SW 1271 (cell line): ENCODE measurements around the gene TASL.
"Not testable (repeated sequence)": the region's sequence is repeated elsewhere in the genome, so short reads cannot be mapped to it uniquely, and the experiment has no call there.

Source experiments
- DNase-seq, 2 experiments: peaks; one replicate each; lab custom pipeline; 2025; lab: John Stamatoyannopoulos, UW

The TASL gene, protein sequence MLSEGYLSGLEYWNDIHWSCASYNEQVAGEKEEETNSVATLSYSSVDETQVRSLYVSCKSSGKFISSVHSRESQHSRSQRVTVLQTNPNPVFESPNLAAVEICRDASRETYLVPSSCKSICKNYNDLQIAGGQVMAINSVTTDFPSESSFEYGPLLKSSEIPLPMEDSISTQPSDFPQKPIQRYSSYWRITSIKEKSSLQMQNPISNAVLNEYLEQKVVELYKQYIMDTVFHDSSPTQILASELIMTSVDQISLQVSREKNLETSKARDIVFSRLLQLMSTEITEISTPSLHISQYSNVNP

DNA sequence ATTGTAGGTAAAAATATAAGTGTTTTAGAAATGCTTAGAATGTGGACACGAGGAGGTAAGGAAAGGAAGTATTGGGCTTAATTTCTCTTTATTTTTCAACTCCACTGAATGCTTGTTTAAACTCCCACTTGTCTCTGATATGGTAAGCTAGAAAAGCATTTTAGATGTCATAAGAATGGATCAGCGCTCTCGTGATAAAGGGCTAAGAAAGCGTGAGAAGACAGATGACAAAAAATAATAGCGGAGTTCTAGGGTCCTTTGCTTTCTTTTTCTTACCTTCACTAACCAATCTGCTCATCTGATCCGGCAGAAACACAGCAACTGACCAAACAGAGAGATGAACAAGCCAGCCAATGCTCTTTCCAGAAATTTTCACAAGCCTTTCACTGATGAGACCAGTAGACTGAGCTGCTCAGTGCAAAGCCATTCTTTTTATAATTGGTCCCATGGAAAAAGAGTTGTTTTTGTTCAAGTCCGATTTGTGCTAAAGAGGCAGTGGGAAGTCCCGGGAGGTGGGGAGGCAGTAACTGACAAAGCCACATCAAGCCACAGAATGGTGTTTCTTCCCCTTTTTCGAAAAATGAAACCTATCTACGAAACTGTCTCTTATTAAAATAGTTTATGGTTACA, at the start of gene TASL:
TSS of gene TASL (minus strand) at position 405 of the 630 bp plus-strand sequence. CDS start 17,411 bp downstream, outside the sequence.
- no peak for DNase-seq

DNA sequence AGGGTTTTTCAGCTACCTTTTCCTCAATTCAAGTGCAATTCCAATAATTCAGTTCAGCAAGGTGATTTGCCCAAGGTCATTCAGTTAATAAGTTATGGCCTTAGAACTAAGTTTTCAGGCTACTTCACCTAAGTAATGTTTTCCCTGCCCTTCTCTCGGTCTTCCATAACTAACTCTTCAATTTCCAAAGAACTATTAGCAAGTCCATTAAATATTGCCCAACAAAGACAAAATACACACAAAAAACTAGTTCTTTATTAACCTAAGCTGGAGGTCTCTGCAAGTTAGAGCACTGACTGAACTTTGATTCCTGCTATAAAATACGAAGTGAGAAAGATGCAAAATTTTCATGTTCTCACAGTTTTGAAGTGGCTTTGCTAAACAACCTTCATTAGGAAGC, 48.8 kb upstream of the TASL start:
- DNase-seq, result no peak

DNA sequence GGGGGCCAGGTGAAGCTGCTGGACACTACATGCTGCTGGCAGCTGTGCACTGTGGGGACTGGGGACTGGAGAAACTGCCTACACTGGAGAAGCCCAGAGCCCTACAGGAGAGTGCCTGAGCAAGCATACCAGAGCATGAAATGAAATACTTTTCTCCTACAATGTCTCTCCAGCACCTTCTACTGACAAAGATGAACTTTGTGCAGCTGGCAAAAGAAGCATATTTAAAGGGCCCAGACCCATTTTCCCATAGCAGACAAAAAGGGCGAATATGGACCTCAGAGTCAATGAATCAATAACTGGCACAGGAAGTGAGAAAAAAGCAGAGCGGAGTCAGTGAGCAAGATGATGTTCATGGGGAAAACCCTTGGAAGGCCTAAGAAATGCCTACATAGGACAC, 44.8 kb upstream of the TASL start:
- DNase-seq, result no peak

DNA sequence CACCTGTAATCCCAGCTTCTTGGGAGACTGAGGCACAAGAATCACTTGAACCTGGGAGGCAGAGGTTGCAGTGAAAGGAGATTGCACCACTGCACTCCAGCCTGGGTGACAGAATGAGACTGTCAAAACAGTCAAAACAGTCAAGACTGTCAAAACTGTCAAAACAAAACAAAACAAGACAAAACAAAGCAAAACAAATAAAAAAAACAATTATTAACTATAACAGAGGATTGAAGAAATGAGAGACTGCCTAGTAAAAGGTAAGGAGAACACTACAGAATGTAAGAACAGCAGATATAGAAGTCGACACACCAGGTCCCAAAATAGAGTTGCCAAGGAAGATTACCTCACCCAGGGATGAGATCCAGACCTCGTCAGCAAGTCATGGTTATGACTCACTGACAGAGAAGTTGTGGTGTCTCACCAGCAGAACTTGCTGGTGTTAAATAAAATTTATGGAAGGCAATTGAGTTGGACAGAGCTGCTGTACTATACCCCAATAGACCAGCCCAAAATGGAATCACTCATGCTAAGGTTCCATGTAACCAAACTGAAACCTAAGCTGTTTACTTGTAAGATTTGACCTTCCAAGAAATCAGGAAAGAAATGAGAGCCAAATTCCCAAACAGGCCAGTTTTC, 43.5 kb upstream of the TASL start:
- no peak for DNase-seq

DNA sequence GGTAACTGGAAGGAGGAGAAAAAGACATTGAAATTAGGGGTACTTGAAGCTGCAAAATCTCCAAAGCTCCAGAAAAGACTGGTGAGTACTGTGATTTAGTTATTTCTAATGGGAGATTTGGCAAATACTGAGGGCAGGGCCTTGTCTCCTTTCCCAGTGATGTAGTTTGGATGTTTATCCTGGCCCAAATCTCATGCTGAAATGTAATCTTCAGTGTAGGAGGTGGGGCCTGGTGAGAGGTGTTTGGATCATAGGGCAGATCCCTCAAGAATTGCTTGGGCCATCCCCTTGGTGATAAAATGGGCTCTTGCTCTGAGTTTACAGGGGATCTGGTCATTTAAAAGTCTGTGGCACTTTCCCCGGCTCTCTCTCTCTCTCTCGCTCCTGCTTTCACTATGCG, 42.6 kb upstream of the TASL start:
- no peak for DNase-seq

DNA sequence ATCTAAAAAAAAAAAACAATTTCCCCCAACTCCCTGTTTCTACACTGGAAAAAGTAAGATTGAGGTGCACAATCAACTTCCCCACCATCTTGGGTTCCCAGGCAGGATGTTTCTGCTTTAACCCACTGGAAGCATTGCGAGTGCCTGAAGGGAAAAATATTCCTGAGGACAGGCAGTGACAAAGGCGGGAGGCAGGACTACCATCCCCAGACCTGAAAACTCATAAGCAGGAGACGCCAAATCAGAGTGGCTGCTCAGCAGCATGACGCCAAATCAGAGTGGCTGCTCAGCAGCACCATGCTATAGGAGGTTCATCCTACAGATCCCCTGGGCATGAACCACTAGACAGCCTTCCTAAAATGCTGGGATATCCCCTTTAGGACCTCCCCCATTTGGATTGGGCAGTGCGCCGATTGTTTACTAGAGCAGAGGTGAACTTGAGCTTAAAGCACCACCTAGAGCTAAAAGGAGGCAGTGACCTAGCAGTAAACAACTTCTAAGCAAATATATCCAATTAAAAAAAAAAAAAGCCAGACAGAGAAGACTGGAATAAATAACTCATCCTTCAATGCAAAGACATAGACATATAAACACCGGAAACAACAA, 40.7 kb upstream of the TASL start:
- DNase-seq, result no peak

DNA sequence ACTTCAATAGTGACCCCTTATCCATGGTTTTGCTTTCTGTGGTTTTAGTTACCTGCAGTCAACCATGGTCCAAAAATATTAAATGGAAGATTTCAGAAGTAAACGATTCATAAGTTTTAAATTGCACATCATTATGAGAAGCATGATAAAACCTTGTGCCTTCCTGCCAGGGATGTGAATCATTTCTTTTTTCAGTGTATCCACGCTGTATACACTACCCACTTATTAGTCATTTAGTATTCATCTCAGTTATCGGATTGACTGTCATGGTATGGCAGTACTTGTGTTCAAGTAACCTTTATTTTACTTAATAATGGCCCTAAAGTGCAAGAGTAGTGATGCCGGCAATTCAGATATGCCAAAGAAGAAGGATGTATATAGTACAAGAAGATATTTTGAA, 37.7 kb upstream of the TASL start:
- DNase-seq, result no peak

DNA sequence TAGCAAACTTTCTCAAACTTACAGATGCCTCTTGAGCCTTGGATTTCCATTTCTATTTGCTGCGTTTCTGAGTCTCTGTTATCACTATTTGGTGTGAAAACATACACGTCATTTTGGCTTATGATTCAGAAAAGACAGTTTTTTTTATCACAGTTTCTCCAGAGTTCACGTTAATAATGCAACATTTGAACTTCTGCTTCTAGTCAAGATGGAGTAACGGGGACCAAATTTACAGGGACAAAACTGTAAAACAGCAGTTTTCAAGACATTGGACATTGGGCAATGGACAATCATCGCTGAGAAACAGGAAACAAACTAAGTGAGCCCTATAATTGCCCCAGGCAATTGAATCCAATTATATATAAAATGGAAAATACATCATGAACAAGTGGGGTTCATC, 36.2 kb upstream of the TASL start:
- no peak for DNase-seq

DNA sequence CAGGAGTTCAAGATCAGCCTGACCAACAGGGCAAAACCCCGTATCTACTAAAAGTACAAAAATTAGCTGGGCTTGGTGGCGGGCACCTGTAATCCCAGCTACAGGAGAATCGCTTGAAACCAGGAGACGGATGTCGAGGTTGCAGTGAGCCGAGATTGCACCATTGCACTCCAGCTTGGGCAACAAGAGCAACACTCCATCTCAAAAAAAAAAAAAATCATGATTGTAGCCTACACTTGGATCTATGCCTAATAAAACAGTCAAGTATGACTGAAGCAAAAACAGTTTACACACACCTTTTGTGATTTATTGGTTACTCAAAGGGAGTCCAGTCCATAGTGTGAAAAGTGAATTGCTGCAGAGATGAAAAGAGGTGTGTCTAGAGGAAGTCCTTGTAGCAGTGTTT, 34.7 kb upstream of the TASL start:
- no peak for DNase-seq

DNA sequence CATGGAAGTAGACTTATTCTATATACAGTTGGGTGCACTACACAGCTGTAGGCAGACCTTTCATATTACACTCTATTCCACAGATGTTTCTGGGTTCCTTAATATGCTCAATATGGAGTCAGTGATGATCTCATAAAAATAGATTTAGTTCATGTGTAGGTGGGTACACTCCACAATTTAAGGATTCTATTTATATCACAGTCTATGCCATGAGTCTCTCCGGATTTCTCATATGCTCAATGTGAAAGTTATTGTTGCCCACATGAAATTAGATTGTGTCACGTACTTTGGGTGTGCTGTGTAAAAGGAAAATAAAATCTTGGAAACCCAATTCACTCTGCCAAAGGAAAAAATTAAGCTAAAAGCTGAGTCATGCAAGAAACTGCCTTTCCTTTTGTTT, 32.5 kb upstream of the TASL start:
- DNase-seq, result no peak

DNA sequence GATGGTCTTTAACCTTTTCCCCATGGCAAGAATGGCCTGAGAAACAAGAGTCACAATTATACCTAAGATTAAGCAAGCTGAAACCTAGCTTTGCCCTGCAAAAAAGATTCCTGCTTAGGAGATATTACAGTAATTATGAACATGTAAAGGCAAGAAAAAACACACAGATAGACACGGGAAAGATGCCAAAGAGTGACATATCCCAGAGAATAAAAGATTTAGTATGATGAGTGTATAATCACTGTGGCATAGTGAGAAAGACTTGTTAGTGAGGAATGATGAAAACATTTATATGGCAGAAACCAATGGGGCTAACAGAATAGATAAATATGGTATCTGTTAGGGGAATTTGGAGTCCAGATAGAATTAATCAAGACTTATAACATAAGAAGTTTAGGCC, 29.6 kb upstream of the TASL start:
- DNase-seq, result no peak

DNA sequence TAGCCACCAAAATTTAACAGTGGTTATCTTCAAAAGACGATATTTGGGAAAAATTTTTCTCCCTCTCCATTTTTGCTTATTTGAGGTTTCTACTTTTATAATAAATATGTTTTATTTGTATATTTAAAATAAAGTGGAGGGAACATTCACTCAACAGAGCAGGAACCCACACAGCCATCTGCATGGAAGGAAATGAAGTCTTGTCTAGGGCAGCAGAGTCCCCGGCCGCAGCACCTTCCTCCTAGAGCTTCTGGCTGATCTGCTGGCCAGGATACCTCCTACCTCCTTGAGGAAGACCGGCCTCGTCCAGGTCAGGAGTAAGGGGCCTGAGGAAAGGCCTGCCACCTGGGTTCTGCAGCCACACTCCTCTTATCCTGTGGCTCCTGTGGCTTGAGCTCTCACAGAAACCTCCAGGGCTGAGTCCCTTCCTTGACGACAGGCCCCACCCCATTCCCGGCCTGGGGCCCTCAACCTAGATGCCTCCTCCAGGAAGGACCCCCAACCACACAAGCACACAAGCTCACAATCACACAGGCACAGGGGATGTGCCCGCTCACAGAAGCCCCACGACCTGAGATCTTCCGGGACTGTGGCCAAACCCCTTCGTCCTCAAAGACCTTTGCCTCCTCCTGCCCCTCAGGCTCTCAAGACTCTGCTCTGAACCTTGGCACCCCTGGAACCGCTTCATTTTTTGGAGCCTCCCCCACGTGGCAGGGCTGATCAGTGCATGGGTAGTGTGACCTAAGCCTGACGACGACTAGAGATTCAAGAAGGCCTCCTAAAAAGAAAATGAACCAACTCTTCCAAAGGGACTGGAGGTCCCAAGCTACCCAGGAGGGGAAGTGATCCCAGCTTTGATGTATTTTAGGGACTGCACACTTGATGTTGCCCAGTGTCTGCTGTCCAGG, 23.0 kb upstream of the TASL start:
- DNase-seq, result not testable (repeated sequence)

DNA sequence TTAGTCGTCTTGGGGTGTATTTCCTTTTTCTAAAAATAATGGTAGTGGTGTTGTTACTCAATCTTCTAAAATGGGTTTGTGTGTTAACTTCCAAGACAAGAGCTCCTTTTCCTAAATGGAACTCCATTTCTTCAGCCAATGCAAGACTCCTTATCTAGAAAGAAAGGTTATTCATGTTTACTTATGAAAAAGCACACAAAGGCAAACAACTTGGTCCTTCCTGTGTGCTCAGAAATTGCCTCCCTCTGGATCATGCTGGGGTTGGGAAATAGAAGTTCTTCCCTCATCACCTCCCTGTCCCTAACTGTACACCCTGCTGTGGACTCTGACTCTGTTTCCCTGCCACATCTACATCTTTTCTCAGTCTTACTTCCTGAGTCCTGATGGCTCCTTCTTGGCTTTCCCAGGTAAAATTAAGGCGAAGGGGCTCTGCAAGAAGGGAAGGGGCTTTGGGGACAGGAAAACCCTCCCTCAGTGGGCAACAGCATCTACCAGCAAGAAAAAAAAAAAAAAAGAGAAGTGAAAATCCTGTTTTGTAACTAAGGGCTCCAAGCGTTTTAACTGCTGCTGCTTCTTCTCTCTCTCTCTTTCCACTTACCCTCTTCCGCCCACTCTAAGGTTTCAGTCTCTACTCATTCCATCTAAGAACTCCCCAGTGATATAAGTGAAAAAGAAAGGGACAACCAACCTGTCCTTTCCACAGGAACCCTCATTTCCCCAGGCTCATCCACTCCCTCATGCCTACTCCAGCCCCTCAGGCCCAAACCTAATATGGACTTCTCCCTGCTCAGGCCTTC, 19.8 kb upstream of the TASL start:
- DNase-seq, result no peak

DNA sequence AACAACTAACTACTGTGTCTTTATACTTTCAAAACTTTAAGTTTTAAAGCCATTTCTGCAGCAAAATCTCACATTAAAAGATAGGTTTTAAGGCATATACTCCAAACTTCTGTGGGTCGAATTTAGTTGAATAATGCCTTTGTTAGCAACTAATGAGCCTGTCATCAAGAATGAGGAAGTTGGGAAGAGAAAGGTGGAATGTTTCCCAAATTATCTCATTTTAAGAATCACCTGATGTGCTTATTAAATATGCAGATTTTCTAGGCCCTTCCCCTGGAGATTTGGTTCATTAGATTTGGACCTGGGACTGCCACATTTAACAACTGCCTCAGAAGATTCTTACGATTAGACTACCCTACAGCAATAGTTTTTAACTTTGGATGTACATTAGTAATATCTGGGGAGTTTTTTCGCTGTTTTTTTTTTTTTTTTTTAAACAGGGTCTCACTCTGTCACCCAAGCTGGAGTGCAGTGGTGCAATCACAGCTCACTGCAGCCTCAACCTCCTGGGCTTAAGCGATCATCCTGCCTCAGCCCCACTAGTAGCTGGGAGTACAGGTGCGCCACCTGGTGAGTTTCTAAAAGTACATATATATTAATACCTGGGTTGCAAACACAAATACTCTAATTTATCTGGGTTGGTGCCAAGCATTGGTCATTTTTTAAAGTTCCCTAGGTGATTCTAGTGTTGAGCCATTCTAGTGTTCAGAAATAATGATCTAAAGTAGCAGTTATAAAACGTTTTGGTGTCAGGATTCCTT, 16.1 kb upstream of the TASL start:
- DNase-seq, result no peak

DNA sequence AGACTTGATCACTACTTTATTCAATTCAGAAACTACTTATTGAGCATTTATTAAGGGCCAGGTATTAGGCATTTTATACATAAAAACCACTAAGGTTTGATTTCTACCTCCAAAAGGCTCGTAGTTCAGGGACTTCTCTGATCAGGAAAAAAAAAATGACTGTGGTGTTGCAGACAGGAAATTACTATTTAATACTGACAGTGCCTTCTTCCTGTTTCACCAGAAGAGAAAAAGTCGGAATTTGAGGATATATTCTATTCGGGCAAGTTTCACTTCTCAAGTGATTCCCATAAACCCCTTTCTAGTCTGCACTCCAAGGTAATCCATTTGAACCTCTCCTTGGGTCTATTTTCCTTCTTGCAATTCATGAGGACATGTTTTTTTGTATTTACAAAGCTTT, 15.3 kb upstream of the TASL start:
- DNase-seq, result no peak

DNA sequence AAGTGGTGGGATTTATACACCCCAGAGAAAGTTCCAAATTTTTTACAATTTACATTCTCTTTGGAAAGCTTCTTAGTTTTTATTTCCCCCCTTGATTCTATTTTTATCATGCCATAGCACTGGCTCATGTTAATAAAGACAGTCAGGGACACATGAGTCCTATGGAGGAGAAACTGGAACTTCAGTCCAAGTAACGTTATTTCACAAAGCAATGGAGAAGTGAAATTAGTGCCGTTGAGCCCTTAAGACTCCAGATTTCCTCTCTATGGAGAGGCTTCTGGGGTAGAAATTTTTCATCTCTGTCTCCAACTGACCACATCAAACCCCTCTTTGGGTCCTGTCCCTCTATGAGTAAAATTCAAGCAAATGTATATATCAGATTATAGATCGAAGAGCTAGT, 12.8 kb upstream of the TASL start:
- no peak for DNase-seq

DNA sequence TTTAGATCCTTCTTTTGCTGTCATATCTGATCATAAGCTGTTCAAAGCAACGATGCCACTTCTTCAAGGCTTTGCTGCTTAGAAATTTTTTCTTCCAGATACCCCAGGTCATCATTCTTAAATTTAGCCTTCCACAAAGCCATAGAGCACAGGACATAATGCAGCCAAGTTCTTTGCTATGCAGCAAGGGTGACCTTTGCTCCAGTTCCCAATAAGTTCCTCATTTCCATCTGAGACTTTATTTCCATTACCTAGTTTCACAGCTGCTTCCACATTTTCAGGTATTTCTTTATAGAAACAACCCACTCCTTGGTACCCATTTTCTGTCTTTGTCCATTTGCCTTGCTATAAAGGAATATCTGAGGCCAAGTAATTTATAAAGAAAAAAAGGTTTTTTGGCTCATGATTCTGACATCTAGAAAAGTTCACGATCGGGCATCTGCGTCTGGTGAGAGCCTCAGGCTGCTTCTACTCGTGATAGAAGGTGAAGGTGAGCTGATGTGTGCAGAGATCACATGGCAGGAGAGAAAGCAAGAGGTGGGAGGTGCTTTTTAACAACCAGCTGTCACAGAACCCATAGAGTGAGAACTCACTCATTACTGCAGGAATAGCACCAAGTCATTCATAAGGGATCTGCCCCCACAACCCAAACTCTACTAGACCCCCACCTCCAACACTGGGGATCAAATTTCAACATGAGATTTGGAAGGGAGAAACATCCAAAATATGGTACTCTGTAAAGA, 11.8 kb upstream of the TASL start:
- no peak for DNase-seq

DNA sequence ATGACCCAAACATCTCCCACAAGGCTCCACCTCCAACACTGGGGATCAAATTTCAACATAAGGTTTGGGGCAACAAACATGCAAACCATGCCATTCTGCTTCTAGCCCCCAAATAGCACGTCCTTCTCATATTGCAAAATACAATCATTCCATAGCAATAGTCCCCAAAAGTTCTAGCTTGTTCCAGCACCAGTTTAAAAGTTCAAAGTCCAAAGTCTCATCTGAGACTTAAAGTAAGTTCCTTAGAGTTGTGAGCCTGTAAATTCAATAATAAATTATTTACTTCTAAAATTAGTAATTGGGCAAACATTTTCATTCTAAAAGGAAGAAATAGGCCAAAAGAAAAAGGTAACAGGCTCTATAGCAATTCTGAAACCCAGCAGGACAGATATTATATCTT, 8.9 kb upstream of the TASL start:
- no peak for DNase-seq

DNA sequence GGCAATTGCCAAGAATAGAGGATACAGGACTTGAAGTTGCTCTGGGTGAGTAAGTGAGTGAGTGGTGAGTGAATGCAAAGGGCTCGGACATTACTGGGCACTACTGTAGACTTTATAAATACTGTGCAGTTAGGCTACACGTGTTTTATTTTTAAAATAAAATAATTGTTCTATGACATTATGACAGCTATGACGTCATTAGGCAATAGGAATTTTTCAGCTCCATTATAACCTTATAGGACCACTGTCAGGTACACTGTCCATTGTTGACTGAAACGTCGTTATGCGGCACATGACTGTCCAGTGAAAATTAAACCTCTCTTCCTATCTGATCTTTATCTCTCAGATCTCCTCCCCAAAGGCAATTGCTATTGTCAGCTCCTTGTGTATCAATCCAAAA, 5.1 kb upstream of the TASL start:
- DNase-seq, result no peak

DNA sequence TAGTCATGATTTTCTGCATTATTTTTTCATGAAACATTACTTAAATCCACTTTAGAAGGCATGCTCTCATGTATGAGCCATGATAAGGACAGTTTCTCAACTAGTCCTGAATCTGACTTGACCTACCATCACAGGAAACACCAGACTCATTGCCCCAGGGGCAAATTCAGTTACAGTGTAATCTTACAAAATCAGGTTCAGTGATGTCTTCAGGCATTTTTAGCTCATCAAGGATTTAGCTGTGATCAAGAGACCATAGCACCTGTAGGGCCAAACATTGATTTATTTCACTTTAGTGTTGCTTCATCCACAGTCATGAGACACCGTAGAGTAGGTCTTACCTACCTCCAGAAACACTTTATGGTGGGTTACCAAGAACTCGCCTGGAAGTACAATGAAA, 3.1 kb upstream of the TASL start:
- DNase-seq, result no peak
